GM19240 (cell line): ENCODE data around the gene SLC7A8.

Experiments
- DNase-seq: peaks from one replicate; pipeline ENCODE4 v3.0.0; 2011; ENCODE audit warnings: low spot score; ENCODE audit not compliant: insufficient read length

SLC7A8 gene

GRCh38 chr14:23159532-23159931 is 23.9 kb downstream of the SLC7A8 start:
- no peak for DNase-seq

- no peak for DNase-seq
These were observed 24.7 kb downstream of the SLC7A8 start for GRCh38 chr14:23158779-23159178.

GRCh38 chr14:23154964-23155587 is 28.4 kb downstream of the SLC7A8 start:
- no peak for DNase-seq

- DNase-seq, result no peak
These were observed 29.3 kb downstream of the SLC7A8 start for GRCh38 chr14:23153851-23154796.

- DNase-seq, result no peak
These were observed 32.1 kb downstream of the SLC7A8 start for GRCh38 chr14:23151342-23151741.

GRCh38 chr14:23149745-23150144 is 33.7 kb downstream of the SLC7A8 start:
- DNase-seq, result no peak

GRCh38 chr14:23148591-23149249 is 34.7 kb downstream of the SLC7A8 start:
- no peak for DNase-seq

- DNase-seq, result no peak
These were observed 35.8 kb downstream of the SLC7A8 start for GRCh38 chr14:23147676-23148075.

GRCh38 chr14:23146980-23147379 is 36.5 kb downstream of the SLC7A8 start:
- DNase-seq, result no peak

GRCh38 chr14:23146351-23146910 is 37.0 kb downstream of the SLC7A8 start:
- no peak for DNase-seq

GRCh38 chr14:23145794-23146350 is 37.6 kb downstream of the SLC7A8 start:
- DNase-seq, result no peak

- DNase-seq, result no peak
These were observed 39.5 kb downstream of the SLC7A8 start for GRCh38 chr14:23143911-23144310.

GRCh38 chr14:23142826-23143225 is 40.6 kb downstream of the SLC7A8 start:
- no peak for DNase-seq

GRCh38 chr14:23141706-23142444 is 41.6 kb downstream of the SLC7A8 start:
- DNase-seq, result no peak

GRCh38 chr14:23140371-23140770 is 43.1 kb downstream of the SLC7A8 start:
- no peak for DNase-seq

GRCh38 chr14:23139874-23140273 is 43.6 kb downstream of the SLC7A8 start:
- no peak for DNase-seq

GRCh38 chr14:23137813-23138535 is 45.5 kb downstream of the SLC7A8 start:
- no peak for DNase-seq

- DNase-seq, result no peak
These were observed 46.2 kb downstream of the SLC7A8 start for GRCh38 chr14:23137192-23137812.

GRCh38 chr14:23136566-23137133 is 46.8 kb downstream of the SLC7A8 start:
- DNase-seq, result no peak
